ENCODE measurements around the gene CAMTA1. TPM values are rescaled to one million over a fixed set of nuclear protein-coding genes. Genes with fewer than 3 reads are reported as not detected.

CAMTA1 gene
- total RNA-seq, 2 donors from 2014 or later = 105 to 113 TPM

- Histone ChIP-seq H3K27ac (no peak overlapping the region), H3K36me3 (no peaks in the 10 kb centered on the region), H3K9me3 (no peaks in the 10 kb centered on the region), H3K27me3 (replicated peaks; ENCODE audit: insufficient read depth) (no peaks in the 10 kb centered on the region), H3K4me1 (ENCODE audit: control insufficient read depth in 1 of 2, low read depth in 2 of 2) (peaks cover 0 to 4% of the 10 kb centered on the region in 2 donors), H3K4me3 (no peak overlapping the region)
- ATAC-seq (ENCODE audit: insufficient number of reproducible peaks, low FRiP score, low read depth) (no peak), DNase-seq (ENCODE audit: low spot score) (no peak)
- TF ChIP-seq, protein P1, sequence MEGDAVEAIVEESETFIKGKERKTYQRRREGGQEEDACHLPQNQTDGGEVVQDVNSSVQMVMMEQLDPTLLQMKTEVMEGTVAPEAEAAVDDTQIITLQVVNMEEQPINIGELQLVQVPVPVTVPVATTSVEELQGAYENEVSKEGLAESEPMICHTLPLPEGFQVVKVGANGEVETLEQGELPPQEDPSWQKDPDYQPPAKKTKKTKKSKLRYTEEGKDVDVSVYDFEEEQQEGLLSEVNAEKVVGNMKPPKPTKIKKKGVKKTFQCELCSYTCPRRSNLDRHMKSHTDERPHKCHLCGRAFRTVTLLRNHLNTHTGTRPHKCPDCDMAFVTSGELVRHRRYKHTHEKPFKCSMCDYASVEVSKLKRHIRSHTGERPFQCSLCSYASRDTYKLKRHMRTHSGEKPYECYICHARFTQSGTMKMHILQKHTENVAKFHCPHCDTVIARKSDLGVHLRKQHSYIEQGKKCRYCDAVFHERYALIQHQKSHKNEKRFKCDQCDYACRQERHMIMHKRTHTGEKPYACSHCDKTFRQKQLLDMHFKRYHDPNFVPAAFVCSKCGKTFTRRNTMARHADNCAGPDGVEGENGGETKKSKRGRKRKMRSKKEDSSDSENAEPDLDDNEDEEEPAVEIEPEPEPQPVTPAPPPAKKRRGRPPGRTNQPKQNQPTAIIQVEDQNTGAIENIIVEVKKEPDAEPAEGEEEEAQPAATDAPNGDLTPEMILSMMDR (IDR thresholded peaks at IDR 0.05) = no peak
These were observed 443.9 kb downstream of the CAMTA1 start for GRCh38 chr1:7229186-7229585.

- TF ChIP-seq, protein P1 (IDR thresholded peaks at IDR 0.05) = no peak
- Histone ChIP-seq H3K4me1 (ENCODE audit: control insufficient read depth in 1 of 2, low read depth in 2 of 2) (no peaks in the 10 kb centered on the region), H3K27ac (no peak overlapping the region), H3K27me3 (replicated peaks; ENCODE audit: insufficient read depth) (no peaks in the 10 kb centered on the region), H3K4me3 (no peak overlapping the region), H3K36me3 (no peaks in the 10 kb centered on the region), H3K9me3 (no peaks in the 10 kb centered on the region)
- DNase-seq (ENCODE audit: low spot score) (no peak), ATAC-seq (ENCODE audit: insufficient number of reproducible peaks, low FRiP score, low read depth) (no peak)
These were observed 444.7 kb downstream of the CAMTA1 start for GRCh38 chr1:7229696-7230631.

DNA sequence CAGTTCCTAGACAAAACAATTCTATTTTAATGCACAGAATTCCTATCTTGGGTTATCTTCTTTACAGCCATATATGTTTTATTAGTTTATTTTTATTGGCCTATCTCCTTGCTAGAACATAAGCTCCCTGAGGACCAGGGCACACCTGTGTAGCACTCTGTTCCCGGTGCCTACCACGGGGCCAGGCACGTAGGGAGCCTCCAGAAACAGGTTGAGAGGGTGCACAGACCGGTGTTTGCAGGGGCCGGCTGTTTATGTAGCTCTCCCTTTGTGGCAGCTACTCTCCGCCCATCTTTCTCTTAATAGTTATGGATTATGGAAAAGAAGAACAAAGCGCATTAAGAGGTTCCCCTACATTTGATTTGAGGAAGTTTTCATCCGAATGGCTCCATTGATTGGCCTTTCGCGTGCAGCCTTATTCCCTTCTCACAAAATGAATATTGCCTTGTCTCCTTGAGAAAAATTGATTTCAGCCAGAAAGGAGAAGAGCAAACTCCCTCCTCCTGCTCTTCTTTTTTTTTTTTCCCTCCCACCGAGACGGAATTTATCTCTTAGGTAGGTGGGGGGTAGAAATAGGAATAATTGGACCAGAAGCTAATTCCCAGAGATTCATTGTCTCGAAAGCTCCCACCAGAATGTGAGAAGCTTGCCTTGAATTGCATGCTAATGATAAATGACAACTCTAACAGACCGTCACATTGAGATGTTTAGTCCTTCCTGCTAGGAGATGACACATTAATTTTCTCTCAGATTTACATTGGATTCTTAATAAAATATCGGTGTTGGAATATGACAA lies 447.4 kb downstream of the CAMTA1 start:
- no peak overlapping the region for H3K4me3 ChIP-seq
- no peaks in the 10 kb centered on the region for H3K4me1 ChIP-seq (ENCODE audit: control insufficient read depth in 1 of 2, low read depth in 2 of 2)
- no peak overlapping the region for H3K27ac ChIP-seq
- no peaks in the 10 kb centered on the region for H3K36me3 ChIP-seq
- TF ChIP-seq, protein P1 (IDR thresholded peaks at IDR 0.05) = no peak
- no peaks in the 10 kb centered on the region for H3K9me3 ChIP-seq
- no peak for DNase-seq (ENCODE audit: low spot score)
- no peak for ATAC-seq (ENCODE audit: insufficient number of reproducible peaks, low FRiP score, low read depth)
- no peaks in the 10 kb centered on the region for H3K27me3 ChIP-seq (replicated peaks; ENCODE audit: insufficient read depth)

DNA sequence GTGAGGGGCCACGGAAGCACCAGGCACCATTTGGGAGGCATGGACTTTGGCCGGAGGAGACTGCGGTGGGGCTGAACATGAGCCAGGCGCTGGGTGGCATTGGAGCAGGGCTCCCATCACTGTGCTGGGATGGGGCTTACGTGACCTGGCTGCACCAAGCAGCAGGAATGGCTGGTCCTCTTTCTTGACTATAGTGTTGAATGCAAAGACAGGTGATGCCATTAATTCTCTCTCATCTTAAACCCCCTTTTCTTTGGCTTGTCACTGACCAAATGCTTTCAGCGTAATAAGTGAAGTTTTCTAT lies 447.9 kb downstream of the CAMTA1 start:
- H3K9me3 ChIP-seq = no peaks in the 10 kb centered on the region
- no peak overlapping the region for H3K27ac ChIP-seq
- no peaks in the 10 kb centered on the region for H3K4me1 ChIP-seq (ENCODE audit: control insufficient read depth in 1 of 2, low read depth in 2 of 2)
- no peaks in the 10 kb centered on the region for H3K36me3 ChIP-seq
- H3K4me3 ChIP-seq = no peak overlapping the region
- H3K27me3 ChIP-seq (replicated peaks; ENCODE audit: insufficient read depth) = no peaks in the 10 kb centered on the region
- DNase-seq (ENCODE audit: low spot score) (no peak), ATAC-seq (ENCODE audit: insufficient number of reproducible peaks, low FRiP score, low read depth) (no peak)
- TF ChIP-seq, protein P1 (IDR thresholded peaks at IDR 0.05) = no peak
